GM21825 (cell line): ENCODE measurements around the gene NEDD4.
"Not testable (repeated sequence)": the region's sequence is repeated elsewhere in the genome, so short reads cannot be mapped to it uniquely, and the experiment has no call there.

Experiments
- ATAC-seq: cut with Tn5 transposase; IDR thresholded peaks from one replicate; pipeline ENCODE4 v1.9.1; 2021; ENCODE audit warnings: mild to moderate bottlenecking, moderate library complexity; ENCODE audit not compliant: unreplicated experiment

The NEDD4 gene

DNA sequence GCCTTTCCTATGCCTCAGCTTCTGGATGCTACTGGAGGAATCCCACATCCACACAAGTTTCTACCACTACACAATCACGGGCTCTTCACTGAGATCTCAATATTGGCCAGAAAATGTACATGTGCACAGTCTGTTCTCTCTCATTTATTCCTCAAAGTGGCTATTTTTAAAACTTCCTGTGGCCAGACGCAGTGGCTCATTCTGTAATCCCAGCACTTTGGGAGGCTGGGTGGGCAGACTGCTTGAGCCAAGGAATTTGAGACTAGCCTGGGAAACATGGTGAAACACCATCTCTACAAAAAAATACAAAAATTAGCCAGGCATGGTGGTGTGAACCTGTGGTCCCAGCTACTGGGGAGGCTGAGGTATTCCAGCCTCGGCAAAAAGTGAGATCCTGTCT, 159.1 kb downstream of the NEDD4 start:
- ATAC-seq, result no peak

DNA sequence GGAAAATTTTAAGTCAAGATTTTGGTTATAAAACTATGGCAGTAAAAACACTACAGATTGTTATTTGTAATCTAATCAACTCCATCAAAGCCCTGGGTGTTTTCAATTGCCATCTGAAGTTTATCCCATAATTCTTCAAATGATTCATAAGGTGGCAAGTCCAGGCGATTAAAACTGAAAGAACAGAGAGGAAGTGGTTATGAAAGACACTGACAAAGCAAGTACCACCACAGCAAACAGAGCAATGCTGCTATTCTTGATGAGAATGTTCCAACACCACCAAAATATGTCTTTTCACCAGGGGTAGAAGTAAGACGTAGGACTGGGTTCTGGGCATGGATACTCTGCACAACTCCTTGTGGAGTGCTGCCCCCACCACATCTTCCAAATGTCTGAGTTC, 163.6 kb downstream of the NEDD4 start:
- ATAC-seq, result no peak

DNA sequence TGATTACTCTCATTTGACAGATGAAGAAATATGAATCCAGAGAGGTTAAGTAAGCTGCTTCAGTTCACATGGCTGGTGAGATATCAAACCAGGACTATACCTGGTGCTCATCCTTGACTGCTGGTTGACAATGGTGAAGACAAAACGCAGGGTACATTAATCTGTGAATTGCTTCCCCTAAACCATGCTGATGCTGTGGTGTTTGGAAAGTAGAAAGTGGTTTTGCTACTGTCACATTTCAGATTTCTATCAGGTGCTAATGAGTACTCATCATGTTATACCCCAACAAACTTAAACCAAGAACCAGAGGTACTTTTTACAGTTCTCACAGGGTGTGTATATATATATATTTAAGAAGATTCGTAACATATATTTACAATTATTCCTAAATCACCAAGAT, 165.5 kb downstream of the NEDD4 start:
- no peak for ATAC-seq

DNA sequence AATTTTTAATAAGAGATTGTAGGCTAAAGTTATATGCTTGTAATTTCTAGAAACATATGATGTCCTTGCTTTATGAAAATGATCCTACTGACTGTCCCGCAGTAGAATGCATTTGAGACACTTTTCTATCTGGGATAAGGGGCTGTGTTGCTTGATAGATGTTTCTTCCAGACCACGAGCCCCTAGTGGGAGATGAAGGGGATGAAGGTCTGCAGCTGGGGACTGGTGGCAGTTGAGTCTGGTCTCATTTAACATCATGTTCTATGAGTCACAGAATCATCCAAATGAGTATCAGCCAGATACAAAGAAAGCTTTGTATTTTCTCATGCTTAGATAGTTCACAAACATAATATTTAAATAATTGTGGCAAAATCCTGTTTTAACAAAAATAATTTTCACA, 166.2 kb downstream of the NEDD4 start:
- no peak for ATAC-seq

DNA sequence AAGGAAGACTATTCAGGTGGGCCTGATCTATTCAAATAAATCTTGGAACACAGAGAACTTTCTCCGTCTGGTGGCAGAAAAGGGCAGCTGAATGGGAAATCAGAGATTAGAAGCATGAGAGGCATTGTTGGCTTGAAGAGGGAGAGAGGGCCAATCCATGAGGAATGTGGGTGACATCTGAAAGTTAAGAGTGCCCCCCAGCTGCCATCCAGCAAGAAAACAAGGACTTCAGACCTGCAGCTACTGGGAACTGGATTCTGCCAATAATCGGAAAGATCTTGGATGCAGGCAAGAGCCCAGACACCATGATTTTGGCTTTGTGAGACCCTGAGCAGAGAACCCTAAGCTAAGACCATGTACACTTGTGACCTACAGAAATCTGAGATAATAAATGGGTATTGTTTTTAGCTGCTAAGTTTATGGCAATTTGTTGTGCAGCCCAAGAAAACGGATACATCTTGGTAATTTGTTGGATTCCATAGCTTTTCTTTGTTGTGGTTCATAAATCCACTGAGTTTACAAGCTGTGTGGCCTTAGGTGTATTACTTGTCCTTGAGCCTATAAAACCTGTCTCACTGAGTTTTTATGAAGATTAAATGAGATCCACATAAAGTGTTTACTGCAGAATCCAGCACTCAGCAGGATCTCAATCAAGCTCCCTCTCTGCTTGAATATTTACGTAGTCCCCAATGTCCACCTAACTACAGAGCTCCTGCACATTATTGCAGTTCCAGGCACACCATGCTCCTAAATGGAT, 168.4 kb downstream of the NEDD4 start:
- ATAC-seq, result no peak

DNA sequence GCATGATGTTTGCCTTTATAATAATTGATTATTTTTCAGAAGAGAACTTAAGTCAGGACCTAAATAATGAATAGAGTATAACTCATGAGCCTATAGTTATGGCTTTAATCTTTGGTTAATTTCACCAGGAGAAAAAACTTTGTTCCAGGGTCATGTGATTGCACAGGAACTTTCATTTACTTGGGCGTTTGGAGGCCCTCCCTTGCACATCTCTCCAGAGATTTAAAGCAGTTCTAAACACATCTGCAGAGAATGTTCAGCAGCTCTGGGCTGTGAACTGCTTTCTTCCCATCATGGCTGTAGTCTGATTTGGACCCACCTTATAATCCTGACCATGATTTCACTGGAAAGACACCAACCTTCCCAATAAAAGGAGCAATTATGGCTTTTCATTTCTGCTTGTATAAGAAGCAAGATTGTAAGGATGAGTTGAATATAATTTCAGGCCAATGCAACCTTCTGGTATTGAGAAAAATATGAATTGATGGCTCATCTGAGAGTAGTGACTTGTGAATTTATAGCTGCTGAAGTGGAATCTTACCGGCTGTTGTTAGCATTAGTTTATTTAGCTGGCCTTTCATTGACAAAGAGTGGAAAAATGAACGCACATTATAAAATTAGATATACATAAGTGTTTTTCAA, 169.6 kb downstream of the NEDD4 start:
- ATAC-seq, result no peak

DNA sequence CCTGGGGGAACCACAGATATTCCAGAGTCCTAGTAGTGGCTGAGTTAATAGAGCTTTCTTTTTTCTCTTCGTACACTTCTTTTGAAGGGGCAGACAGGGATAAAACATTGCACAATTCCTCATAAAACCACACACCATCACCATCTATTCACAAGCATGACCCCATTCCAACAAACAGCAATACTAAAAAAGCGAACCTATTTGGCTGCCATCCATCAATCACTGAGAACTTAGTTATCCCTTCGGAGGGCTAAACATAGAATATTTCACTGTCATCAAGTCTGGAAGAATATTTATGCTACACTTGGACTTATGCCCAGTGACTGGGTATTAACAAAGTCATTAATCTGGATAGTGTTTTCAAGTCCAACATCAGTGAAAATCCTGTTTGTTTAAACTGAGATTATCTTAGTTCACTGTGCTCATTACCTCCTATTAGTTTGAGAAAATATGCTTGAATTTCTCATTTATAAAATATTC, 170.2 kb downstream of the NEDD4 start:
- ATAC-seq, result no peak

DNA sequence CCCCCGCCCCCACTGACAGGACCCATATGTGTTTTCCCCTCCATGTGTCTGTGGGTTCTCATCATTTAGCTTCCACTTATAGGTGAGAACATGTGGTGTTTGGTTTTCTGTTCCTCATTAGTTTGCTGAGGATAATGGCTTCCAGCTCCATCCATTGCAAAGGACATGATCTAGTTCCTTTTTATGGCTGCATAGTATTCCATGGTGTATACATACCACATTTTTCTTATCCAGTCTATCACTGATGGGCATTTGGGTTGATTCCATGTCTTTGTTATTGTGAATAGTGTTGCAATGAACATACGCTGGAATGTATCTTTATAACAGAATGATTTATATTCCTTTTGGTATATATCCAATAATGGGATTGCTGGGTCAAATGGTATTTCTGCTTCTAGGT, 171.7 kb downstream of the NEDD4 start:
- ATAC-seq, result not testable (repeated sequence)

DNA sequence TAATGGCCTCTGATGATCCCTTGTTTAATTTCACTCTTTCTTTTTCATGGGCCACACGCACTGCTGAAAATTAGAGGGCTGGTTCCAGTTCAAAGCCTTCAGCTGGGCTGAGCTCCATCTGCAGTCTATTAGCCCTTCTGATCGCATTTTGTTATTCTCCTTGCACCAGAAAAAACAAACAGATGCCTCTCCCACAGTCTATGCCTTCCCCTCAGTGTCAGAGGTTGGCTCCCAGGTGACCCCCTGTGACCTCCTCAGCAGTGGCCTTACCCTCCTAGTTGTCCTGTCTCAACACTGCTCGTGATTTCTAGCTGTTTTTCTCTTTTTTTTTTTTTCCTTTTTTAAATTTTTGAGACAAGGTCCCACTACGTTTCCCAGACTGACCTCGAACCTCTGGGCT, 173.4 kb downstream of the NEDD4 start:
- ATAC-seq, result no peak

DNA sequence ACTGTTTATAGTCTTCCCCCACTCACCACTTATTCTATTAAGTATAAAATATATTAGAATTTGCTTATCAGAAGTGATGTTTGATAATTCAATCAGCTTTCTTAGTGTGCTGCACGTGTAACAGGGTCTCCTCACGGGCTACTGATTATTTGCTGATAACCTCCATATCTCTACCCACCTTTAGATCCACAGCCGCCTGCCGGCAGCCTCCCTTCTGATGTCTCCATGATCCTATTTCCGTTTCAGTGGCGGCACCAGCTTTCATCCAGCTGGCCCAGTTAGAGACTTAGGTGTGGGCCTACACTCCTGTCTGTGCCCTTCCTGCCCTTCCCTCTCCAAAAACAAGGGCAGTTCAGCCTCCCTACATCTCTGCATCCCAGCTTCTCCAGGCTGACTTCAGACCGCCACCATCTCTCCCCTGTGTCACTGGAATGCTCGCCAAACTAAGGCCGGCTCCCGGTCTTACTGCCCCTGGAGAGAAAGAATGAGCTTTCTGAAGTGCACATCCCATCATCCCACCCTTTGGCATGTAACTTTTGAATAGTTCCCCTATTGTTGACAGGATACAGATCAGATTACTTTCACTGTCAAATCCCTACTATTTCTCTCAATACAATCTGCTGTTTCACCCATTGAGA, 173.9 kb downstream of the NEDD4 start:
- no peak for ATAC-seq

DNA sequence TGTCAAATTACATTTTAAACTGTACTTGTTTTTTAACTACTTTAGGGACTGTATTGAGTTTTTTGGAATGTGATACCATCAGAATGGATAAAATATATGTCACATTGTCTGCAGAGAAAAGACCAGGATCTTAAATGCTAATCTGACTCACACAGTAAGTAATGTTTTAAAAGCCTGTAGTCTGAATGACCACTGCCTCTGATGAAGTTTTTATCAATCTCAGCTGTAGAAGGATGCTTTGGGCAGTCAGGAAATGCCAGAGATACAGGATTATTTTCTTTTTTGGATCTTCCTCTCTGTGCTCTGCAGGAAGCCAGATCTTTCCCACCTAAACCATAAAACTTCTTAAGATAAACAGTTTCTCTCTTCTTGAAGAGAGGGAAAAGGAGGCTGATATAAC, 177.4 kb downstream of the NEDD4 start:
- ATAC-seq, result no peak

DNA sequence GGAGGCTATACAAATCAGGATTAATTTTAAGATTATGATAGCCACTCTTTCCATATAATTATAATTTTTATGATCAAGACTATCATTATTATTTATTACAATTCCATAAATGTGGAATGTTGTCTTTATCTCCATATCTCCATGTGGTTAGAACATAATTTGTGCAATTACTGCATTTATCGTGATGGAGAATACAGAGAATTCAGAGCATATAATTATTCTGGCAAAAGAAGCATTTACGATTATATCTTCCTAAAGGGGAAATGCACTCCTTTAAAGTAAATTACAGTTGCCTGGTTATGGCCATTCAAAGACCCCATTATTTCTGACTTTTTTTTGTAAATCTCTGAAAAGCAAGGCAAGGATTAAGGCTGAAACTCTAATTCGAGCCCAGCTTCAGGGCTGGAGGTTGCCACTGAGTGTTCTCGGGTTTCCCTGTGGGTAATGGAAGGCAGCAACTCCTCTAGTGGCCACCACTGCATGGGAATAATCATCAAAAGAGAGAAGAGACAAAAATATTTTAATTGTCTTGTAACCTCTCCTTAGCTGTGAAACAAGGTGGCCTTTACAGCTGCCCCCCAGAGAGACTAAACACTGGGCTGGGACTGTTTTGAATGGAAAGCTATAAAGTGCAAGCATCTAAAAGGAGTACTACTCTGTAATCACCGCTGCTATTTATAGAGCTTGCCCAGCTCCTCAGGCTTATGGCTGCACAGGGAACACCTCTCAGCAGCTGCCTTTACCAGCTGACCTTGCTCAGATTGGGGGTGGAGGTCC, 190.6 kb downstream of the NEDD4 start:
- ATAC-seq, result no peak

DNA sequence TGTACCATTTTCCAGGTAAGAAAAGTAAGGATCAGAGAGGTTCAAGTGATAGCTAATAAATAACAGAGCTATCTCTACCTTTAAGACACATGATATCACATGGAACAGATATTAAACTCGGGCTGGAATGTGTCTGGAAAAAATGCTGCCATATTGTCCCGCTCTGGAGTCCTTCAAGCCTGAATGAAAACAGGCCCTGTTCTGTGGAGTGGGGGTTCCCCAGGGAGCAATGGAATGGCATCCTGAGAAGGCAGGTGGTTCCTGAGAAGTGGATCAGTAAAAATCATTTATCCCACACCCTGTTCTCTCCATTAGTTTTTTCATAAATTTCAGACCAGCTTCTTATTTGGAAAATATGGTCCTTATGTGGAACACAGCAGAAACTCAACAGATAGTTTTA, 193.2 kb downstream of the NEDD4 start:
- no peak for ATAC-seq

DNA sequence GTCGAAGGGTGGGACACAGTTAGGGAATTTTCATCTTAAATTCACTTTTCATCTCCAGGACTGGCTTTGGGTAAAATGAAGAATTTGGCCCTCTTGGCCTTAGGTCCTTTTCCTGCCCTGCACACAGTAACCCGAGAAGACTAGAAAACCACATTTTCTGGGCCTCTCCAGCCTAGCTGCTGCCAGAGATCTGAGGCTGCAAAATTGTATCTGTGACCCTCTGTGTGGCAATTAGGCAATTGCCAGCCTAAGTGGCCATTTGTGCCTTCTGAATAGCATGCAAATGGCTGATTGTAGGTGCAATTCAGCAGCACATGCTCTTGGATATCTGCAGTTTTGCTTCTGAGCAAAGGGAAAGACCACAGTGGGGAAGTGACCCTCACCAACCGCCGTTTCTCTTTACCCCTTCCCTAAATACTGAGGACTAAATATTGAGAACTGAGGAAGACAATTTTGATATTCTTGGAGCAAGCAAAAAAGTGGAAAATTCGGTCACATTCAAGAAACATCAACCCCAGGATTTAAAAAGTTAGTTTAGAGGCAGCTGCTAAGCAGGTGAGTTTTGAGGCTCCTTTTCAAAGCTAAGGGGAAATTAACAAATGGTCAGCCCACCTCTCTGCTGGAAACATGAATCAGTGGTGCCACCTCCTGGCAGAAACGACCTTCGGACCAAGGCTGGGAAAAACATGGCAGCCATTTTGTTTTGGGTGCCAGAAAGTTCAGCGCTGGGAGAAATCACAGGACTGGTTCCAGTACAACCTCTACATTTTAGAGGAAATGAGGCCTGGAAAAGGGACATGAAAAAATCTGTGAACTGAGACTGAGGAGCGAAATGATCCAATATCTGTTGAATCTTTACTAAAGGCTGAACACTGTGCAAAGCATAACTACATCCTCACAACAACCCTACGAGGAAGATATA, 193.9 kb downstream of the NEDD4 start:
- no peak for ATAC-seq

DNA sequence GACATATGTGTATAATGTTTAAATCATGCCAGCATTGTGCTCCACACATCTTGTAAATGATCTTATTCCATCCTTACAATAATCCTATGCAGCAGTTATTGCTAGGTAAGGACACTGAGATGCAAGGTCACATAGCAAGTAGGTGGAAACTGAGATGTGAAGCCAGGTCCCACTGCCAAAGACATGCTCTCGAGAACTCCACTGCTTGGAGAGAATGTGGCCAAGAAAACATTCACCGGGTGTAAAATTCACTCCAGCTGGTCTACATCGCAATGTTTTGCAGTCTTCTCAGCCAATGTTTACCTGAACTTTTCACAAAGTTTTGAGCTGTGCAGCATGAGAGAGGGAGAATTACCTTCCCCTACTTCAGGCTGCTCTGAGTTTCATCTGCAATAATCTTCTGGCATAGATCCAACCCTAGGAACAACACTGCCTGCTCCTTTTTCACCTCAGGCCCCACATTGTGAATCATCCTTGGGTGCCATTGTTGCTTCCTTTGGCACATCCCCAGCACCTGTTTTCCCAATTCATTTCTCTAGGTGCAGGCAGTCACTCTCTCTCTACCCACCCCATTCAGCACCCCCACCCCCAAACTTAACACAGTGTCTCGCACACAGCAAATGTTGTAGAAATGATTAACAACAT, 197.0 kb downstream of the NEDD4 start:
- ATAC-seq, result no peak

DNA sequence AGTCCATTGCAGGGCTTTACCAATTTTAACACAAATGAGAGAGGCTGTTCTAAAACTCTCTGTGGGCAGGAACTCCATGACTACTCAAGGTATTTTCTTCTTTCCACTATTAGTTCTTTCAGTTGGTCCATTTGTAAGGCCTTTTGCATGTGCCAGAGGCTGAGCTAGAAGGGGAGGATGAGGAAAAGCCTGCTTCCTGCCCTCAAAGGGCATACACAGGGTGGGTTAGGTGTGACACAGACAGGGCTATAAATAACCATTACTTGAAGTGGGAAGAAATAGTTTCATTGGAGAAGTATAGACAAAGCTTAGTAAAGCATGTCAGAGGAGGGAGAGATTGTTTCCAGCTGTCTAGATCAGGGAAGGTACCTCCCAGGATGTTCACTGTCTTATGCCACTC, 198.4 kb downstream of the NEDD4 start:
- no peak for ATAC-seq

DNA sequence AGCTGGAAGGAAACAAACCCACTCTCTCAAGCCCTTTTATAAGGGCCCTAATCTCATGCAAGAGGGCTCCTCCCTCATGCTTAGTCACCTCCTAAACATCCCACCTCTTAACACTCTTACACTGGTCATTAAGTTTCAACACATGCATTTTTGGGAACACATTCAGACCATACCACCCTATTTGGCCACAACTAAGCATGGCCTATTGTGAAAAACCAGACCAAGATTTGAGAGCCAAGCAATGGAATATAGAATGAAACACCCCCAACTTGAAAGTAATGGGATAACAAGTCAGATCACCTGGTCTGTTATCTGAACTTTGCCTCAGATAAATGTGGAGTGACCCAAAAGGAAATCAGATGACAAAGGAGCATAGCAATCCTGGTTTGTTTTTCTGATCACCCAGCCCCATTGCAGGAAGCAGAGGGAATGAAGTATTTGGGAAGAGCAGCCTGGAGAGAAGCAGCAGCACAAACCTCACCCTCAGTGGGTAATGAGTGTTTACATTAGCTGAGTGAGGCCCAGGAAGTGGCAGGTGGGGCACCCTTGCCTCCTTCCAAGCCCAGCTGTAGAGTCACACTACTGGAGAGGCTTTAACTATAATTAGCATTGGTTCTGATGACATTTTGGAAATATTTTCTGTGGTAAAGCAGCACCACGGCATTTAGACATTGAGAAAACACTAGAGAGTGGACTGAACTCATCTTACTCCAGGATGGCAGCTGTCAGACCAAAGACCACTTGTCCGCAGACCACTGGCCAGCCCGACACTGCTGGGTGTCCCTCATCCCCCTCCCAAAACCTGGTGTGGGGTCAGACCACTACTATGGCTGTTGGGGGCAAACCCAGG, 201.6 kb downstream of the NEDD4 start:
- ATAC-seq, result no peak

DNA sequence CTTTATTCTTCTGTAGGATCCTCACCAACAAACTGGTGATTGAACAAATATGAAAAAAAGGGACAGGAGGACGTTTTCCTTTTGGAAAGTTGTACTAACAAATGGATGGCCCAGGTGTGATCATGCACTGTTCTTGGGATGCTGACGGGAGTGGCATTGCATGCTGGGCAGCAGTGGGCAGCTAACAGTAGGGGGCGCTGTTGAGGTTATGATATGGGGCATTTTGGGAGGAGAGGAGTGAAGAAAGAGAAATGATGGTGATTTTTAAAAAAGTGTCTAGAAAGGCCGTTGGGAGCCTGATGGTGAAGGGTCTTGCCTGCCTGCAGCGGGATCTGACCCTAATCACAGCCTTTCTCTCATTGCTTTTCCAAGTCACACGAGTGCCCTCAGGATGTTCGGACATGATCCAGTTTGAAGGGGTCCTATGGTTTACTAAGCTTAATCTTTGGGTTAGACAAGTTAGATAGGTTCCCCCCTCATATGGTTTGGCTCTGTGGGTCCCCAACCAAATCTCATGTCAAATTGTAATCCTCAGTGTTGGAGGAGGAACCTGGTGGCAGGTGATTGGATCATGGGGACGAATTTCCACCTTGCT, 204.2 kb downstream of the NEDD4 start:
- ATAC-seq, result no peak

DNA sequence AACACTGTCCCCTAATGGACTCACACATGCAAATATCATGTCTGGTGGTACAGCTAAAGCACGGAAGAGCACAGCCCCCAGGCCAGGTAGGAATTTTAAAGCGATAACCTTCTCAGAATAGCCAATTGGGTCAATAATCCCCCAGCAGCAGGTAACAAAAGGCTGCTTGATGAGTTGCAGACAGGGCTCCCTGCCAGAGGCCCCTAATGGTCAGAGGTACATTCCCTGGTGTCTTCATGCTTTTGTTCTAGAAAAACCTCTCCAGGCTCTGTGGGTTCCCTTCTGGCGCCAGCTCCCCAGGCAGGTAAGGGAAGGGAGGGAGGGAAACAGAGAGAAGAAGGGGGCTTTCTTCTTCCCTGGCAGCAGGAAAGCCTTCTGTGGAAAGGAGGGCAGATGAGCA, 207.1 kb downstream of the NEDD4 start:
- no peak for ATAC-seq
